Lung (tissue), 12 donors: ENCODE measurements around the gene SGO2. TPM values are rescaled to one million over a fixed set of nuclear protein-coding genes. Genes with fewer than 3 reads are reported as not detected.

ENCODE experiments used
- ATAC-seq: fragments of 200-7000 bp; cut with Tn5 transposase; one replicate; pipeline ENCODE4 v1.9.1; 2020; ENCODE audit warnings: moderate number of reproducible peaks; ENCODE audit not compliant: insufficient read depth, low FRiP score
- DNase-seq, 3 donors: peaks; one replicate each; pipeline ENCODE4 v3.0.0-alpha.2; 2013 to 2017
- H3K27ac ChIP-seq, 2 donors: one replicate each; pipeline ENCODE4 v1.5.1; 2013; ENCODE audit warnings: mild to moderate bottlenecking in 2 of 2, moderate library complexity in 2 of 2, control low read depth in 1 of 2, inconsistent platforms in 1 of 2, low read depth in 1 of 2, low read length in 1 of 2
- H3K27me3 ChIP-seq, 3 donors: one replicate each; pipeline ENCODE4 v1.5.1; 2013; ENCODE audit warnings: low read length in 2 of 3; ENCODE audit not compliant: control insufficient read depth in 3 of 3, insufficient read depth in 3 of 3
- H3K36me3 ChIP-seq, 4 donors: one replicate each; pipeline ENCODE4 v1.5.1; 2013; ENCODE audit warnings: low read length in 4 of 4, mild to moderate bottlenecking in 1 of 4, moderate library complexity in 1 of 4; ENCODE audit not compliant: control insufficient read depth in 4 of 4, insufficient read depth in 4 of 4
- H3K4me1 ChIP-seq, 5 donors: one replicate each; pipeline ENCODE4 v1.5.1; 2013; ENCODE audit warnings: low read length in 5 of 5, mild to moderate bottlenecking in 2 of 5, moderate library complexity in 1 of 5; ENCODE audit not compliant: control insufficient read depth in 5 of 5, insufficient read depth in 5 of 5
- H3K4me3 ChIP-seq: one replicate; pipeline ENCODE4 v1.5.1; 2013; ENCODE audit warnings: mild to moderate bottlenecking, control low read depth, moderate library complexity
- H3K9ac ChIP-seq, 2 donors: one replicate each; pipeline ENCODE4 v1.5.1; 2013; ENCODE audit warnings: low read length in 2 of 2, control low read depth in 1 of 2; ENCODE audit not compliant: insufficient read depth in 1 of 2
- H3K9me3 ChIP-seq, 4 donors: one replicate each; pipeline ENCODE4 v1.5.1; 2013; ENCODE audit warnings: low read length in 3 of 4, mild to moderate bottlenecking in 1 of 4, moderate library complexity in 1 of 4; ENCODE audit not compliant: control insufficient read depth in 4 of 4, insufficient read depth in 3 of 4
- WGBS, 2 donors: extraction: QIAGEN DNeasy Blood & Tissue Kit; methylation state at CpG; one replicate each; pipeline ENCODE4 v1.1.7; 2013; 5-methylcytosine and 5-hydroxymethylcytosine counted together
- polyA plus RNA-seq, 2 donors: library from polyadenylated mRNA; stranded (reverse); fragments of 200-250 nt; gene quantifications; one replicate each; pipeline ENCODE4 v1.2.1, GENCODE V29; 2013
- total RNA-seq, 2 donors: library from RNA; depleted of rRNA in 1 of 2; stranded (reverse); fragments of >200 nt in 1 of 2; gene quantifications; one replicate each; pipeline ENCODE4 v1.2.1, GENCODE V29; 2014 to 2021
- TF ChIP-seq, protein P1 (sequence below): IDR thresholded peaks from 2 replicates; pipeline ENCODE4 v1.5.1; 2012; ENCODE audit warnings: mild to moderate bottlenecking; ENCODE audit errors: control extremely low read depth, extremely low read depth
- donor health status: control.
- donor health status: control.
- donor health status: Bipolar disorder and iron deficiency.
- donor health status: healthy.
- donor health status: DM: yes; HTN: yes; CAD: no.

The SGO2 gene
- total and polyA plus RNA-seq, 4 donors, result 0.57 to 7.2 (median 2.0) TPM

DNA sequence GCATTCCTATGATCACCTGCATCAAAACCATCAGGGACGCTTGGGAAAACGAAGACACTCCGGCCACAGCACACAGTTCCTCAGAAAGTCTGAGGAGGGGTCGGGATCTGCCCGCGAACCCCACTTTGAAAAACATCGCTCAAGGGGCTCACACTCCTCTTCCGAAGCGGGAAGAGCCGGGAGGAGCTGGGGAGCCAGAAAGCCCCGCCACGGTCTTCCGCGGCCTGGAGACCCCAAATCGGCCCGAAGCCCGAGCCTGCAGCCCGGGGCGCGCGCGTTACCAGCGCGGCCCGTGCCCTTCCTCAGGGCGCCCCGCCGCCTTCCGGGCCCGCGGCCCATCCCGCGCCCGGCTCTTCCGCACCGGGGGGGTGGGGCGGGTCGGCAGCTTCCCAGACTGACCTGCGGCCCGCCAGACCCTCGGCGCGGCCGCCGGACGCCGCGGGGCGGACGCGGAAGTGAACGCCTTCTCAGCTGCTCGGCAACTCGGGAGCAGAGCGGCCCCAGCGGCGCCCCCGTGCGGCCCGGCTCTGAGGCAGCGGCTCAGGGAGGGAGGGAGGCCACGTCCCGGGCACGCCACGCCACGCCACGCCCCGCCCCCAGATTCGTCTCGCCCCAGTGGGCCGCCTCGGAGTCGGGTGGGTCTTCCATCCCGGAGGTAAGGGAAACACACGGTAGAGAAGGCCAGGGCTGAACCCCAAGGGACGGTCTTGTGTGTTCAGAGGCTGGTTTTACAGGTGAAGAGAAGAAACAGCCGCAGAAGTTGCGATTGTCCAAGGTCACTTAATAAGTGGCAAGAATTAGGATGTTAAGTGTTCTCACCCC is 16.2 kb upstream of the SGO2 start, which contains the start of gene KCTD18:
Gene KCTD18, minus strand, starts transcription at position 457 of the 822 bp plus-strand sequence. CDS start 3,052 bp downstream, outside the sequence.
- TF ChIP-seq, protein P1, sequence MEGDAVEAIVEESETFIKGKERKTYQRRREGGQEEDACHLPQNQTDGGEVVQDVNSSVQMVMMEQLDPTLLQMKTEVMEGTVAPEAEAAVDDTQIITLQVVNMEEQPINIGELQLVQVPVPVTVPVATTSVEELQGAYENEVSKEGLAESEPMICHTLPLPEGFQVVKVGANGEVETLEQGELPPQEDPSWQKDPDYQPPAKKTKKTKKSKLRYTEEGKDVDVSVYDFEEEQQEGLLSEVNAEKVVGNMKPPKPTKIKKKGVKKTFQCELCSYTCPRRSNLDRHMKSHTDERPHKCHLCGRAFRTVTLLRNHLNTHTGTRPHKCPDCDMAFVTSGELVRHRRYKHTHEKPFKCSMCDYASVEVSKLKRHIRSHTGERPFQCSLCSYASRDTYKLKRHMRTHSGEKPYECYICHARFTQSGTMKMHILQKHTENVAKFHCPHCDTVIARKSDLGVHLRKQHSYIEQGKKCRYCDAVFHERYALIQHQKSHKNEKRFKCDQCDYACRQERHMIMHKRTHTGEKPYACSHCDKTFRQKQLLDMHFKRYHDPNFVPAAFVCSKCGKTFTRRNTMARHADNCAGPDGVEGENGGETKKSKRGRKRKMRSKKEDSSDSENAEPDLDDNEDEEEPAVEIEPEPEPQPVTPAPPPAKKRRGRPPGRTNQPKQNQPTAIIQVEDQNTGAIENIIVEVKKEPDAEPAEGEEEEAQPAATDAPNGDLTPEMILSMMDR, result peak; percentile 83
- peak; percentile 96 for ATAC-seq
- no peaks in the 10 kb centered on the region for H3K9me3 ChIP-seq
- peaks cover 0 to 16% (median 4%) of the 10 kb centered on the region in 5 donors for H3K4me1 ChIP-seq
- H3K4me3 ChIP-seq, result peak within 1 kb of the TSS; percentile 72
- peaks cover 0 to 7% (median 3%) of the 10 kb centered on the region in 4 donors for H3K36me3 ChIP-seq
- H3K27ac ChIP-seq, result peak within 1 kb of the TSS; percentile 87 to 89
- H3K27me3 ChIP-seq, result peaks cover 3 to 7% (median 6%) of the 10 kb centered on the region in 3 donors
- 0% methylated on average over 50 to 78 of the region's 78 CpGs for WGBS, 2 donors
- peak within 1 kb of the TSS; percentile 83 to 86 for H3K9ac ChIP-seq
- DNase-seq, result peak; percentile 86 to 93 (median 92)

DNA sequence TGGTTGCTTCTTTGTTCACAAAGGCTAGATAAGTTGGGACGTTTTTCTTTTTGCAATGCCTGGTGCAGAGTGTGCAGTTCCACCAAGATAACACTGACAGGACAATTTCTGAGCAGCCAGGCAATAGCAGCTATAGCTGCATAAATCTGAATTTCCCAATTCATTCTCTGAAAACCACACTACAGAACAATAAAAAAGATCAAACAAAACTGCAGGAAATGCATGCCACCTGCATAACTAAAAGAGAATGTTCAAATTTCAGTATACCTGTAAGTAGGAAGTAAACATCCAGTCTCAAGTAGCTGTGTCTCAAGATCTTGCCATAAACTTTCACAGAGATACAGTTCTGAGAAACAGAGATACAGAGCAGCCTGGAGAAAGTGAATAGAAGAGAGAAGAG is 10.9 kb upstream of the SGO2 start:
- Histone ChIP-seq H3K4me1 (peaks cover 0 to 6% (median 0%) of the 10 kb centered on the region in 5 donors), H3K27me3 (peaks cover 3 to 7% (median 6%) of the 10 kb centered on the region in 3 donors), H3K9me3 (no peaks in the 10 kb centered on the region), H3K9ac (no peak overlapping the region), H3K36me3 (no peaks in the 10 kb centered on the region), H3K4me3 (no peak overlapping the region), H3K27ac (no peak overlapping the region)
- ATAC-seq (no peak), DNase-seq (no peak)
- TF ChIP-seq, protein P1, result no peak
- WGBS, 2 donors, result 27 to 62% methylated on average over 1 of the region's 1 CpG

DNA sequence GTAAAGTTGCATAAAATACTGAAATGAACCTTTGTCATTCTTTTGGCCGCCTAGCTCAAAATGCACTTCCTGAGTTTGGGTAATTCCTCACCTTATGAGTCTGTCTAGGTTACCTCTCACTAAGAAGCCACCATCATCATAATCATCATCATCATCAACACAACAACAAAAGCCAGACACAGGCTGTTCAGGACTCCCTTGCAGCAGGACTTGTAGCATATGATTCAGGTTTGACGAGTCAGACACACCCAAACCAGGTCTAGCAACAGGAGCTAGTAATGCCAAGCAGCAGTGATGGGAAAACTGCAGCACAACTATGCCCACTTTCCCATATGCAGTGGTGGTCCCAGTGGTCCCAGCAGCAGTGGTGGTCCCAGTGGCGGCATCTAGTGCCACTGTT is 2.8 kb upstream of the SGO2 start:
- H3K9ac ChIP-seq, result no peak overlapping the region
- 81 to 82% methylated on average over 3 of the region's 3 CpGs for WGBS, 2 donors
- H3K36me3 ChIP-seq, result no peaks in the 10 kb centered on the region
- no peak overlapping the region for H3K4me3 ChIP-seq
- no peaks in the 10 kb centered on the region for H3K9me3 ChIP-seq
- no peak for ATAC-seq
- DNase-seq, result no peak
- peaks cover 0 to 19% (median 17%) of the 10 kb centered on the region in 3 donors for H3K27me3 ChIP-seq
- TF ChIP-seq, protein P1, result no peak
- H3K4me1 ChIP-seq, result peaks cover 0 to 15% (median 3%) of the 10 kb centered on the region in 5 donors
- H3K27ac ChIP-seq, result no peak overlapping the region
